ENCODE measurements around the gene COL6A1.

The COL6A1 gene

DNA sequence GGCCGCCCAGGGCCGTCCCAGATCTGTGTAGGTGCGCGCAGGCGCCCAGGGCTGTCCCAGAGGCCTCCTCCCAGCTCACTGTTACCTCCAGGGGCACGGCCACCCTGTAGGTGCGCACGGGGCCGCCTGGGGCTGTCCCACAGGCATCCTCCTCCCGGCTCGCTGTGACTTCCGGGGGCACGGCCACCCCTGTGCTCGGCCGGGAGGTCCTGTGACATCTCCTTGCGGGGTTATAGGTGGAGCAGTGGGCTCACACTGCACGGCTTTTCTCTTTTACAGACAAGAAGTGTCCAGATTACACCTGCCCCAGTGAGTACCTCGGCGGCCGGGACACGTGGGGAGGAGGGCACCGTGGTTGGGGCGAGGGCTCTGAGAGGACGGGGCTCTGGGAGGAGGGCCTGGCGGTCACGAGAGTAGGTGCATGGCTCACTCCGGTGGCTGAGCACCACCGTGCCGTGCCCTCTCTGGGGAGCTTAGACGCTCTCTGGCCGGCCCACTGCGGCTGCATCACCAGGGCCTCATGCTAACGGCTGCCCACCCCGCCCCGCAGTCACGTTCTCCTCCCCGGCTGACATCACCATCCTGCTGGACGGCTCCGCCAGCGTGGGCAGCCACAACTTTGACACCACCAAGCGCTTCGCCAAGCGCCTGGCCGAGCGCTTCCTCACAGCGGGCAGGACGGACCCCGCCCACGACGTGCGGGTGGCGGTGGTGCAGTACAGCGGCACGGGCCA lies 21.4 kb downstream of the COL6A1 start:
- no peak overlapping the region for H3K4me2 ChIP-seq
- H3K4me1 ChIP-seq (ENCODE audit: low read depth, poor library complexity, severe bottlenecking) = no peaks in the 10 kb centered on the region
- peaks cover 21% of the 10 kb centered on the region; the same call in 1 of the 2 replicates for H3K27me3 ChIP-seq (ENCODE audit: insufficient read depth, low read depth)

DNA sequence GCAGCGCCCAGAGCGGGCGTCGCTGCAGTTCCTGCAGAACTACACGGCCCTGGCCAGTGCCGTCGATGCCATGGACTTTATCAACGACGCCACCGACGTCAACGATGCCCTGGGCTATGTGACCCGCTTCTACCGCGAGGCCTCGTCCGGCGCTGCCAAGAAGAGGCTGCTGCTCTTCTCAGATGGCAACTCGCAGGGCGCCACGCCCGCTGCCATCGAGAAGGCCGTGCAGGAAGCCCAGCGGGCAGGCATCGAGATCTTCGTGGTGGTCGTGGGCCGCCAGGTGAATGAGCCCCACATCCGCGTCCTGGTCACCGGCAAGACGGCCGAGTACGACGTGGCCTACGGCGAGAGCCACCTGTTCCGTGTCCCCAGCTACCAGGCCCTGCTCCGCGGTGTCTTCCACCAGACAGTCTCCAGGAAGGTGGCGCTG lies 22.0 kb downstream of the COL6A1 start:
- H3K36me3 ChIP-seq (ENCODE audit: insufficient read depth) = no peaks in the 10 kb centered on the region
- no peak overlapping the region for H2AFZ ChIP-seq (ENCODE audit: low read depth)
- H3K4me2 ChIP-seq = no peak overlapping the region
- no peak overlapping the region for H3K27ac ChIP-seq
- no peak overlapping the region for H3K9ac ChIP-seq
- TF ChIP-seq CTCF (conservative IDR thresholded peaks at IDR 0.05; ENCODE audit: low read depth, low read length) = no peak
- H3K4me1 ChIP-seq (ENCODE audit: low read depth, poor library complexity, severe bottlenecking) = no peaks in the 10 kb centered on the region
- no peaks in the 10 kb centered on the region for H4K20me1 ChIP-seq (ENCODE audit: insufficient read depth)
- no peak overlapping the region for H3K4me3 ChIP-seq (IDR thresholded peaks at IDR 0.05; ENCODE audit: insufficient read depth, low read depth, low read length)
- peaks cover 16% of the 10 kb centered on the region; the same call in 1 of the 2 replicates for H3K27me3 ChIP-seq (ENCODE audit: insufficient read depth, low read depth)
- no peaks in the 10 kb centered on the region for H3K79me2 ChIP-seq (ENCODE audit: insufficient read depth, low read depth)

More for the DNA sequence above, 21.4 kb downstream of the COL6A1 start:
- no peak overlapping the region for H2AFZ ChIP-seq (ENCODE audit: low read depth)
- no peaks in the 10 kb centered on the region for H3K36me3 ChIP-seq (ENCODE audit: insufficient read depth)
- H3K27ac ChIP-seq = no peak overlapping the region
- no peaks in the 10 kb centered on the region for H3K79me2 ChIP-seq (ENCODE audit: insufficient read depth, low read depth)
- H4K20me1 ChIP-seq (ENCODE audit: insufficient read depth) = no peaks in the 10 kb centered on the region
- TF ChIP-seq CTCF (conservative IDR thresholded peaks at IDR 0.05; ENCODE audit: low read depth, low read length) = no peak
- H3K4me3 ChIP-seq (IDR thresholded peaks at IDR 0.05; ENCODE audit: insufficient read depth, low read depth, low read length) = no peak overlapping the region
- no peak overlapping the region for H3K9ac ChIP-seq

DNA sequence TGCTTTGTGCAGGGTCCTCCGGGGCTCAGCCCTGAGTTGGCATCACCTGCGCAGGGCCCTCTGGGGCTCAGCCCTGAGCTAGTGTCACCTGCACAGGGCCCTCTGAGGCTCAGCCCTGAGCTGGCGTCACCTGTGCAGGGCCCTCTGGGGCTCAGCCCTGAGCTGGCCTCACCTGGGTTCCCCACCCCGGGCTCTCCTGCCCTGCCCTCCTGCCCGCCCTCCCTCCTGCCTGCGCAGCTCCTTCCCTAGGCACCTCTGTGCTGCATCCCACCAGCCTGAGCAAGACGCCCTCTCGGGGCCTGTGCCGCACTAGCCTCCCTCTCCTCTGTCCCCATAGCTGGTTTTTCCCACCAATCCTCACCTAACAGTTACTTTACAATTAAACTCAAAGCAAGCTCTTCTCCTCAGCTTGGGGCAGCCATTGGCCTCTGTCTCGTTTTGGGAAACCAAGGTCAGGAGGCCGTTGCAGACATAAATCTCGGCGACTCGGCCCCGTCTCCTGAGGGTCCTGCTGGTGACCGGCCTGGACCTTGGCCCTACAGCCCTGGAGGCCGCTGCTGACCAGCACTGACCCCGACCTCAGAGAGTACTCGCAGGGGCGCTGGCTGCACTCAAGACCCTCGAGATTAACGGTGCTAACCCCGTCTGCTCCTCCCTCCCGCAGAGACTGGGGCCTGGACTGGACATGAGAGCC lies 22.7 kb downstream of the COL6A1 start:
- no peaks in the 10 kb centered on the region for H3K36me3 ChIP-seq (ENCODE audit: insufficient read depth)
- no peak overlapping the region for H2AFZ ChIP-seq (ENCODE audit: low read depth)
- no peak overlapping the region for H3K27ac ChIP-seq
- no peak for TF ChIP-seq CTCF (conservative IDR thresholded peaks at IDR 0.05; ENCODE audit: low read depth, low read length)
- no peak overlapping the region for H3K4me3 ChIP-seq (IDR thresholded peaks at IDR 0.05; ENCODE audit: insufficient read depth, low read depth, low read length)
- H4K20me1 ChIP-seq (ENCODE audit: insufficient read depth) = no peaks in the 10 kb centered on the region
- H3K4me1 ChIP-seq (ENCODE audit: low read depth, poor library complexity, severe bottlenecking) = no peaks in the 10 kb centered on the region
- H3K4me2 ChIP-seq = no peak overlapping the region
- H3K27me3 ChIP-seq (ENCODE audit: insufficient read depth, low read depth) = peaks cover 14% of the 10 kb centered on the region; the same call in 1 of the 2 replicates
- no peak overlapping the region for H3K9ac ChIP-seq
- no peaks in the 10 kb centered on the region for H3K79me2 ChIP-seq (ENCODE audit: insufficient read depth, low read depth)

DNA sequence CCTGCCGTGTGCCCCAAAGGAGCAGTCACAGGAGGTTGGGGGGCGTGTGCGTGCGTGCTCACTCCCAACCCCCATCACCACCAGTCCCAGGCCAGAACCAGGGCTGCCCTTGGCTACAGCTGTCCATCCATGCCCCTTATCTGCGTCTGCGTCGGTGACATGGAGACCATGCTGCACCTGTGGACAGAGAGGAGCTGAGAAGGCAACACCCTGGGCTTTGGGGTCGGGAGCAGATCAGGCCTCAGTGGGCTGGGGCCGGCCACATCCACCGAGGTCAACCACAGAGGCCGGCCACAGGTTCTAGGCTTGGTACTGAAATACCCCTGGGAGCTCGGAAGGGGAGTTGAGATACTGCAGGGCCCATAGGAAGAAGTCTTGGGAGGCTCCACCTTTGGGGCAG lies 23.5 kb downstream of the COL6A1 start:
- H3K79me2 ChIP-seq (ENCODE audit: insufficient read depth, low read depth) = no peaks in the 10 kb centered on the region
- no peaks in the 10 kb centered on the region for H4K20me1 ChIP-seq (ENCODE audit: insufficient read depth)
- TF ChIP-seq CTCF (conservative IDR thresholded peaks at IDR 0.05; ENCODE audit: low read depth, low read length) = no peak
- no peak overlapping the region for H3K4me3 ChIP-seq (IDR thresholded peaks at IDR 0.05; ENCODE audit: insufficient read depth, low read depth, low read length)
- H3K4me1 ChIP-seq (ENCODE audit: low read depth, poor library complexity, severe bottlenecking) = no peaks in the 10 kb centered on the region
- H3K36me3 ChIP-seq (ENCODE audit: insufficient read depth) = no peaks in the 10 kb centered on the region
- no peak overlapping the region for H3K27ac ChIP-seq
- H3K4me2 ChIP-seq = no peak overlapping the region
- no peak overlapping the region for H3K9ac ChIP-seq
- H3K27me3 ChIP-seq (ENCODE audit: insufficient read depth, low read depth) = peaks cover 14% of the 10 kb centered on the region; the same call in 1 of the 2 replicates
- no peak overlapping the region for H2AFZ ChIP-seq (ENCODE audit: low read depth)

All from KMS-11 (cell line).